Activated naive CD8-positive, alpha-beta T cell treated with anti-CD3 and anti-CD28 coated beads for 36 hours (primary cell): ENCODE data around the gene METTL27. TPM values are rescaled to one million over a fixed set of nuclear protein-coding genes. Genes with fewer than 3 reads are reported as not detected.
A peak's percentile ranks its signal among the peaks of the same experiment; 100 is the strongest.
"Not testable (repeated sequence)": the region's sequence is repeated elsewhere in the genome, so short reads cannot be mapped to it uniquely, and the experiment has no call there.

ENCODE experiments used
- DNase-seq: peaks from one replicate; pipeline ENCODE4 v3.0.0; 2021
- H3K27ac Mint-ChIP-seq: one replicate; pipeline ENCODE4 v1.8.0; 2022; ENCODE audit warnings: mild to moderate bottlenecking, moderate library complexity, mixed read lengths
- H3K27me3 Mint-ChIP-seq: one replicate; pipeline ENCODE4 v1.8.0; 2022; ENCODE audit warnings: mild to moderate bottlenecking, mixed read lengths
- H3K36me3 Mint-ChIP-seq: one replicate; pipeline ENCODE4 v1.8.0; 2021; ENCODE audit warnings: mild to moderate bottlenecking, mixed read lengths
- H3K4me1 Mint-ChIP-seq: one replicate; pipeline ENCODE4 v1.8.0; 2021; ENCODE audit warnings: mixed read lengths
- H3K4me3 Mint-ChIP-seq: one replicate; pipeline ENCODE4 v1.8.0; 2022; ENCODE audit warnings: mild to moderate bottlenecking, moderate library complexity, mixed read lengths
- H3K9me3 Mint-ChIP-seq: one replicate; pipeline ENCODE4 v1.8.0; 2022; ENCODE audit warnings: mixed read lengths
- total RNA-seq, 2 experiments: library from RNA; stranded (reverse); gene quantifications; one replicate each; pipeline ENCODE4 v1.2.3, GENCODE V29; 2021

Gene METTL27, protein sequence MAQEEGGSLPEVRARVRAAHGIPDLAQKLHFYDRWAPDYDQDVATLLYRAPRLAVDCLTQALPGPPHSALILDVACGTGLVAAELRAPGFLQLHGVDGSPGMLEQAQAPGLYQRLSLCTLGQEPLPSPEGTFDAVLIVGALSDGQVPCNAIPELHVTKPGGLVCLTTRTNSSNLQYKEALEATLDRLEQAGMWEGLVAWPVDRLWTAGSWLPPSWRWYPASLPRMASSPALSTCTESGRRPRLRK
- total RNA-seq, result under 1 TPM; 0.23 to 0.40 TPM

GRCh38 chr7:73842067-73842976 lies at the start of gene METTL27:
Gene METTL27, minus strand, starts transcription at chr7:73842516. Its CDS starts 376 bp downstream, at chr7:73842140.
- H3K36me3 Mint-ChIP-seq, result no peaks in the 10 kb centered on the region
- peak within 1 kb of the TSS; percentile 81 for H3K4me3 Mint-ChIP-seq
- peaks cover 6% of the 10 kb centered on the region for H3K4me1 Mint-ChIP-seq
- no peaks in the 10 kb centered on the region for H3K9me3 Mint-ChIP-seq
- DNase-seq, result peak; percentile 91
- H3K27ac Mint-ChIP-seq, result peak within 1 kb of the TSS; percentile 72
- no peaks in the 10 kb centered on the region for H3K27me3 Mint-ChIP-seq

DNA sequence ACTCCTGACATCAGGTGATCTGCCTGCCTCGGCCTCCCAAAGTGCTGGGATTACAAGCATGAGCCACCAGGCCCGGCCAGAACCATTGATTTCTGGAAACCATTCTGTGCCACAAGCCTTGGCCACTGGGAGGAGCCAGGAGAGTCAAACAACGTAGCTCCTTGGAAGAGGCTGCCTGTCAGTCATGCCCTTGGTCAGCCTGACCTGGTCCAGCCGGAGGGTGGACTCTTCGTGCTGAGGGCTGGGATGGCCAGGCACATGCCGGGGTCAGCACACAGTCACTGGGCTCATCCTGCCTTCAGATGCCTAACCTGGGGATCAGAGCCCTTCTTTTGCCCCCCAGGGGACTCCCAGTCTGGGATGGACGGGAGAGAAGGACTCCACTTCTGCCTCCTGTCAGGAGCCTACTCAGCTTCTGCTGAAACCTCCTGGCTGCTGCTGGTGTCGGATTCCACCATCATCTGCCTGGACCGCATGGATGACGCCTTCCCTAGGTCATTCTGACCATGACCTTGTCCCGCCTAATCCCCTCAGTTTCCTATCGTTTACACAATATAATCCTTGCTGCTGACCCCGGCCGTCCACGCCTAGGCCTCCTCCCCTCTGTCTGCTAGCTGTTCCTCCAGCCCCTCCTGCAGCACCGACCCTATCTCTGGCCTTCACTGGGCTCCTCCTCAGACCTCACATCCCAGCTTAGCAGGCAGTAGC lies 49.0 kb upstream of the METTL27 start:
- no peaks in the 10 kb centered on the region for H3K36me3 Mint-ChIP-seq
- H3K4me3 Mint-ChIP-seq, result no peak overlapping the region
- no peak for DNase-seq
- H3K27me3 Mint-ChIP-seq, result peaks cover 16% of the 10 kb centered on the region
- no peak overlapping the region for H3K27ac Mint-ChIP-seq
- H3K4me1 Mint-ChIP-seq, result peaks cover 7% of the 10 kb centered on the region
- H3K9me3 Mint-ChIP-seq, result peaks cover 5% of the 10 kb centered on the region

DNA sequence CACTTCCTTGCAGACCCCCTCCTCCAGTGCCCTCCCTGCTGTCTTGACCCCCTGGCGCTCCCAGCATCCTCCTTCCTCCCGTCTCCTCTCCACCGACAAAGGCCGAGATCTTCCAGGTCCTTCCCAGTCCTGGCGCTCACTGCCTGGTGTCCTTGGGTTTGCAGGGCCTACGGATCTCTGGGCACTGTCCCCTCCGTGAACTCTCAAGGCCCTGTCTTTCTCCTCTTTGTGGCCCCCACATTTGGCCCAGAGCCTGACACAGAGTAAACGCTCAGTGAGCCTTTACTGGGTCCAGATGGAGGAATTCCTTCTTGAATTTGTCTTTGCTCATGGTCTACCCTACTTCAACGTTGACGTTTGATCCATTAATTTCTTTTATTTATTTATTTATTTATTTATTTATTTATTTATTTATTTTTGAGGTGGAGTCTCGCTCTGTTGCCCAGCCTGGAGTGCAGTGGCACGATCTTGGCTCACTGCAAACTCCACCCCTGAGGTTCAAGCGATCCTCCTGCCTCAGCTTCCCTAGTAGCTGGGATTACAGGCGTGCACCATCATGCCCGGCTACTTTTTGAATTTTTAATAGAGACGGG lies 48.3 kb upstream of the METTL27 start:
- H3K9me3 Mint-ChIP-seq, result no peaks in the 10 kb centered on the region
- no peak for DNase-seq
- peaks cover 7% of the 10 kb centered on the region for H3K4me1 Mint-ChIP-seq
- H3K27me3 Mint-ChIP-seq, result peaks cover 22% of the 10 kb centered on the region
- no peak overlapping the region for H3K27ac Mint-ChIP-seq
- no peaks in the 10 kb centered on the region for H3K36me3 Mint-ChIP-seq
- no peak overlapping the region for H3K4me3 Mint-ChIP-seq

- no peaks in the 10 kb centered on the region for H3K36me3 Mint-ChIP-seq
- H3K27ac Mint-ChIP-seq, result no peak overlapping the region
- H3K4me3 Mint-ChIP-seq, result no peak overlapping the region
- peaks cover 22% of the 10 kb centered on the region for H3K27me3 Mint-ChIP-seq
- no peaks in the 10 kb centered on the region for H3K9me3 Mint-ChIP-seq
- no peak for DNase-seq
- peaks cover 8% of the 10 kb centered on the region for H3K4me1 Mint-ChIP-seq
Measured at GRCh38 chr7:73888959-73889358, 46.6 kb upstream of the METTL27 start.

DNA sequence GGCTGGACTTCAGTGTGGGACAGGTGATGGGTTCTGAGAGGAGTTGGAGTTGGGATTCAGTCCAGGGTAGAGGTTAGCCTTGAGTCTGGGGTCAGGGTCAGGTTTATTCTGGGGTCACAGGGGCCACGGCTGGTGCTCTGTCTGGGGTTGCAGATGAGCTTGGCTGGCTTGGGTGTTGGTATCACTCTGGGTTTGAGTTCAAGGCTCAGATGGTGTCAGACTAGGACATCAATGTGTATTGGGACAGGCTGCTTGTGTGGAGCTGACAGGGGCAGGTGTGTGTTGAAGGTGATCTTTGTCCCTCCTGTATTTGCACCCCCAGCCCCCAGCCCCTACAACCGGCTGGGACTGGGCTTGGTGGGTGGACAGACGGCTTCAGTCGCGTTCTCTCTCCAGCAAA lies 45.4 kb upstream of the METTL27 start:
- peaks cover 22% of the 10 kb centered on the region for H3K27me3 Mint-ChIP-seq
- H3K27ac Mint-ChIP-seq, result no peak overlapping the region
- no peak overlapping the region for H3K4me3 Mint-ChIP-seq
- DNase-seq, result no peak
- no peaks in the 10 kb centered on the region for H3K9me3 Mint-ChIP-seq
- no peaks in the 10 kb centered on the region for H3K36me3 Mint-ChIP-seq
- peaks cover 8% of the 10 kb centered on the region for H3K4me1 Mint-ChIP-seq

GRCh38 chr7:73885975-73886798 lies 43.9 kb upstream of the METTL27 start:
- H3K27ac Mint-ChIP-seq, result no peak overlapping the region
- no peak overlapping the region for H3K4me3 Mint-ChIP-seq
- no peaks in the 10 kb centered on the region for H3K9me3 Mint-ChIP-seq

GRCh38 chr7:73885433-73885974 lies 43.2 kb upstream of the METTL27 start:
- Mint-ChIP-seq H3K4me3 (no peak overlapping the region), H3K27me3 (peaks cover 22% of the 10 kb centered on the region), H3K36me3 (no peaks in the 10 kb centered on the region), H3K9me3 (no peaks in the 10 kb centered on the region), H3K27ac (no peak overlapping the region), H3K4me1 (peaks cover 7% of the 10 kb centered on the region)
- DNase-seq, result no peak

More at GRCh38 chr7:73885975-73886798, 43.9 kb upstream of the METTL27 start:
- no peak for DNase-seq
- Mint-ChIP-seq H3K36me3 (no peaks in the 10 kb centered on the region), H3K4me1 (peaks cover 8% of the 10 kb centered on the region), H3K27me3 (peaks cover 22% of the 10 kb centered on the region)

GRCh38 chr7:73884867-73885422 lies 42.6 kb upstream of the METTL27 start:
- not testable (repeated sequence) for H3K4me1 Mint-ChIP-seq, H3K36me3 Mint-ChIP-seq, DNase-seq, H3K4me3 Mint-ChIP-seq, H3K27ac Mint-ChIP-seq, H3K9me3 Mint-ChIP-seq
- H3K27me3 Mint-ChIP-seq, result peaks cover 26% of the 10 kb centered on the region

DNA sequence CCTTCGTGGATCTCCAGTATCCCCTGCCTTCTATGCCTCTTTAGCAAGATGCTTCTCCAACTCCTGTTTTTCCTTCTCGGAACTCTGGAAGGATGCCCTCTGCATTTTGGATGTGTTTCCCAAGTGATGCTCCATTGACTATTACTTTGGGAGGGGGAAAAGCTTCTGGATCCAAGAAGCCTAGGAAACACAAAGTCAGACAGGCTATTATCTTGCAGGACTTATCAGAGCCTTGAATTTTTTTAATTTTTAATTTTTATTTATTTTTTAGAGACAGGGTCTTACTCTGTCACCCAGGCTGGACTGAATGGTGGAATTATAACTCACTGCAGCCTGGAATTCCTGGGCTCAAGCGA lies 39.7 kb upstream of the METTL27 start:
- no peaks in the 10 kb centered on the region for H3K9me3 Mint-ChIP-seq
- no peak overlapping the region for H3K4me3 Mint-ChIP-seq
- H3K4me1 Mint-ChIP-seq, result peaks cover 1% of the 10 kb centered on the region
- H3K27ac Mint-ChIP-seq, result no peak overlapping the region
- no peak for DNase-seq
- H3K27me3 Mint-ChIP-seq, result peaks cover 18% of the 10 kb centered on the region
- no peaks in the 10 kb centered on the region for H3K36me3 Mint-ChIP-seq

DNA sequence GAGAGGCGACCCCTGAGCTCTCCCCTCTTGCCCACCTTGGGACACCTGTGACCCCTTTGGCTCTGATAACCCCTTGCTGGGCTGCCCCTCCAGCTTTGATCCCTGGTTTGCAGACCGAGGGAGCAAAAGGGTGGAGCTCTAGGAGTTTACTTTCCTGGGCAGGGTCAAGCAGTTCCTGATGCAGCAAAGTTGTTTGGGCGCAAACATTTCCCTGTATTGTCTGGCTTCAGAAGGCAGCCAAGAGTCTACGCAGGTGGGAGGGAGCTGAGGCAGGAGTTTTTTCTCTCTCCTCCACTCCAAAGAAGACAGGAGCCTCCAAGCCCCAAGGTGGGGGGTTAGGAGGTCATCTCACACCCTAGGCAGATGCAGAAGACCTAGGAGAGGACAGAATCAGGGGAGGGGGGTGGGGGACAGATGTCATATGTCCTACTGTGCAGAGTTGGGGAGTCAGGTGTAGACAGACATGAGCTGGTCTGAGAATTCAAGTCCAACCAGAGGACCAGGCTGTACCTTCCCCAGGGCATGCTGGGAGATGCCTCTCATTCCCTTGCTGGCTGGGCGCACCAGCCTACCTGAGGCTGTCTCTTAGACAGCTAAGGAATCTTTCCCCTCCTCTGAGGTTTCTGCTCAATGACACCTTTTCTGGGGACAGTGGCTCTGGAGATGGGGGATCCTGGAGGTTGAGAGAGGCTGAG lies 39.2 kb upstream of the METTL27 start:
- Mint-ChIP-seq H3K27me3 (peaks cover 15% of the 10 kb centered on the region), H3K4me1 (peaks cover 1% of the 10 kb centered on the region), H3K9me3 (no peaks in the 10 kb centered on the region), H3K27ac (no peak overlapping the region), H3K36me3 (no peaks in the 10 kb centered on the region), H3K4me3 (no peak overlapping the region)
- no peak for DNase-seq

DNA sequence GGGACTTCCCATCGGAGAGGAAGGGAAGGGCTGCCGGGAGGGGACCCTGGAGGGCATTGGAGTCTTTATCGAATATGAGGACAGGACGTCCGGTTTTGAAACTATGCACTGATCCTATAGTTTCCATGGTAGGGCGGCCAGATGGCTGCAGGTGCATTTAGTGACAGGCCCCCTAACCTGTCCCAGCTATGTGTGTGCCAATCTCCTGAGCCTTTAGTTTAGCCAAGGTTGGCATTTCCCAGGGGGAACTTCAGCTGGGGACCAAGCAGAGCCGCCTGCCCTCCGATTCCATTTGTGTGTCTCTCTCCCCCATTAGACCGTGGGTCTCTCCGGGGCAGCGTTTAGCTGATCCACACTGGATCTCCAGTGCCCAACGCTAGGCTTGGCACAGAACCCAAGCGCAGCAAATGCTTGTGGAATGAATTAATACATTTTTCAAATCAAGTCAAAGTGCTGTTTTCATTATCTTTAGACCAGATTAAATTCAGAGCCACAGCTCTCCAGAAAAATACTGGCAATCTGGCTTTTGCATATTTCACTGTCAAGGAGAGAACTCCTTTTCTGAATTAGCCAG lies 38.5 kb upstream of the METTL27 start:
- Mint-ChIP-seq H3K4me1 (peaks cover 1% of the 10 kb centered on the region), H3K27ac (no peak overlapping the region), H3K27me3 (peaks cover 8% of the 10 kb centered on the region), H3K9me3 (no peaks in the 10 kb centered on the region), H3K4me3 (no peak overlapping the region), H3K36me3 (no peaks in the 10 kb centered on the region)
- no peak for DNase-seq

DNA sequence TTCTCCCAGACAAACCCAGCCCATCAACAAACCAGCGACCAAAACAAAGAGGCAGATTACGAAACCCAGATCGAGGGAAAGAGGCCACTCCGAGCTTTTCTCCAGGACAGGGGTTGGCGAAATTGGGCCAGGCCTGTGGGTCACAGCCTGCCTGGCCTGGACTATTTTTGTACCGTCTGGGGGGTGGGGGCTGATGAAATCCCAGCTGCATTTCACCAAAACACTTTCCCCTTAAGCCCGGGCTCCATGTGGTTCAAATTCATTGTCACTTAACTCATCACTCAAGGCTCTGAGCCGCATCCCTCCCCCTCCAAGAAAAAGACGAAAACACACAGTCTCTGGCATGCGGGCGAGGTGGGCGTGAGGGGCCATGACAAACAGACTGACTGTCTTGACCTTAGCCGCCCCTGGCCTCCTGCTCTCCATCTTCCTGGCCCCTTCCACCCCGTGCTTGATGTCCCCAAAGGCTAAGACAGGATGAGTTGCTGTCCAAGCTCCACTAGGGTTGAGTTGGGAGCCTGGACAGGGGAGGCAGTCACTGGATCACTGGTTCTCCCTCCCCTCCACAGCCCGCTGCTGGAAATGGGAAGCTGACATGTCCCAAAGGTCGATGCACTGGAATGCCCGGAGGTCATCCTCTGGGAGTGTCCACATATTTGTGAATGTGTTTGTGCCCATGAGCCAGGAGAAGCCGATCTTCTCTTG lies 37.8 kb upstream of the METTL27 start:
- no peak for DNase-seq
- Mint-ChIP-seq H3K36me3 (no peaks in the 10 kb centered on the region), H3K4me1 (peaks cover 1% of the 10 kb centered on the region), H3K4me3 (no peak overlapping the region), H3K9me3 (no peaks in the 10 kb centered on the region), H3K27me3 (peaks cover 8% of the 10 kb centered on the region), H3K27ac (no peak overlapping the region)

DNA sequence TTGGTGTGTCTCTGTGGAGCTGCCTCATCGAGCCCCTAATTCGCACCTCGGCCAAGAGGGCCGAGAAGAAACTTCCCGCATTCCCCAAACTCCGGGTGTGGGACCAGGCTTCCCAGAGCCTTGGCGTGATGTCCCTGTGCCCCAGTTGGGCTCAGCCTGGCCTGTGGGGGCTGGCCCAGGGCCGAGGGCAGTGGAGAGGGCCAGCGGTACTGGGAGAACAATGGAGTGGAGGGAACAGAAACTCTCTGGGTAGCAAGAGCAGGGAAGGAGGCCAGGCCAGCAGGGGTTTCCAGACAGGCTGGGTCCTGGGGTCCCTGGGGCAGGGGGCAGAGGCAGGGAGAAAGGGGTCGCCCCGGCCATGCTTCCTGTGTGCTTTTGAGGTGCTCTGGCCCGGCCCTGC lies 34.7 kb upstream of the METTL27 start:
- no peak overlapping the region for H3K4me3 Mint-ChIP-seq
- no peaks in the 10 kb centered on the region for H3K36me3 Mint-ChIP-seq
- H3K4me1 Mint-ChIP-seq, result no peaks in the 10 kb centered on the region
- DNase-seq, result no peak
- H3K27ac Mint-ChIP-seq, result no peak overlapping the region
- H3K27me3 Mint-ChIP-seq, result peaks cover 8% of the 10 kb centered on the region
- H3K9me3 Mint-ChIP-seq, result no peaks in the 10 kb centered on the region
